ENCODE measurements around the gene EFHC1. TPM values are rescaled to one million over a fixed set of nuclear protein-coding genes. Genes with fewer than 3 reads are reported as not detected.

Gene EFHC1
- total RNA-seq, 4 donors from 2014 or later: 39.4 to 96.5 (median 41.6) TPM

DNA sequence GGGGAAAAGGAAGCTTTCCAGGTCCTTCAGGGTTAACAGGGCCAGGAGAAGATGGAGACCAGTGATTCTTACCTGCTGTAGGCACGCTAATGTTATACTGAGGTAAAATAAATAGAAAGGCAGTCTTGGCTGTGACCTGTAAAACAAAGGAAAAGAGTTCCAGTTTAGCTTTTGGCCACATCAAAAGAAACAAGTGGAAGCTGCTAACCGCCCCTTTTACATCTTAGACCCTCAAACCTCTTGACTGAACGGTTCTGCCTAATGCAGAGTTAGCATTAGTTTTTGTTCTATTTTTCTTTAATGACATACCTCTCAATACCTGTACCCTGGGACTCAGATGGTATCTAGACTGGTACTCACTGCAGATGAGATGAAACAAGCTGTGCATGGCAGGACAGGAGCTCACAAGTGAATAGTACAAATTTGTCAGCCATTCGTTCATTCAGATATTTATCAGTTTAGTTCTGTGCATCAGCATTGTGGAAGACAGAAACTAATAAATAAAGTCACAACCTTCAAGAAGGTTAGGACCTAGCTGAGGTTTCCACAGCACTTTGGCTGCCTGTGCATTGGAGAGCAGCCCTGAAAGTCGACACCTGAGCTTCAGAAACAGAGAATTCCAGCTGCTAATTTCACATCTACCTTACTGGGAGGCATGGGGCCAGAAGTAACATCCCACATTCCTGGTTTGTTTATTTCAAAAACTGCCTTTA, 115.7 kb downstream of the EFHC1 start:
- Histone ChIP-seq H3K4me1 (peaks cover 7 to 29% of the 10 kb centered on the region in 2 donors), H3K27me3 (no peaks in the 10 kb centered on the region), H3K27ac (no peak overlapping the region), H3K36me3 (peaks cover 0 to 4% of the 10 kb centered on the region in 2 donors), H3K9me3 (no peaks in the 10 kb centered on the region), H3K4me3 (replicated peaks in 1 of 3) (no peak overlapping the region)
- DNase-seq: no peak
- TF ChIP-seq POLR2A (IDR thresholded peaks at IDR 0.05): no peak
- no peak for TF ChIP-seq CTCF (IDR thresholded peaks at IDR 0.05)
- WGBS, 2 donors: 87 to 89% methylated on average over 5 of the region's 5 CpGs
- intact Hi-C loops (cut with DNase I): no loop called here

- DNase-seq: no peak
- intact Hi-C loops (cut with DNase I): no loop called here
- no peaks in the 10 kb centered on the region for H3K9me3 ChIP-seq
- no peak overlapping the region for H3K4me3 ChIP-seq (replicated peaks in 1 of 3)
- H3K36me3 ChIP-seq: peaks cover 0 to 4% of the 10 kb centered on the region in 2 donors
- H3K27ac ChIP-seq: no peak overlapping the region
- peaks cover 4 to 25% of the 10 kb centered on the region in 2 donors for H3K4me1 ChIP-seq
- WGBS, 2 donors: 89 to 98% methylated on average over 6 of the region's 6 CpGs
- no peak for TF ChIP-seq POLR2A (IDR thresholded peaks at IDR 0.05)
- no peak for TF ChIP-seq CTCF (IDR thresholded peaks at IDR 0.05)
- no peaks in the 10 kb centered on the region for H3K27me3 ChIP-seq
Observed at GRCh38 chr6:52536424-52536916, 116.3 kb downstream of the EFHC1 start.

DNA sequence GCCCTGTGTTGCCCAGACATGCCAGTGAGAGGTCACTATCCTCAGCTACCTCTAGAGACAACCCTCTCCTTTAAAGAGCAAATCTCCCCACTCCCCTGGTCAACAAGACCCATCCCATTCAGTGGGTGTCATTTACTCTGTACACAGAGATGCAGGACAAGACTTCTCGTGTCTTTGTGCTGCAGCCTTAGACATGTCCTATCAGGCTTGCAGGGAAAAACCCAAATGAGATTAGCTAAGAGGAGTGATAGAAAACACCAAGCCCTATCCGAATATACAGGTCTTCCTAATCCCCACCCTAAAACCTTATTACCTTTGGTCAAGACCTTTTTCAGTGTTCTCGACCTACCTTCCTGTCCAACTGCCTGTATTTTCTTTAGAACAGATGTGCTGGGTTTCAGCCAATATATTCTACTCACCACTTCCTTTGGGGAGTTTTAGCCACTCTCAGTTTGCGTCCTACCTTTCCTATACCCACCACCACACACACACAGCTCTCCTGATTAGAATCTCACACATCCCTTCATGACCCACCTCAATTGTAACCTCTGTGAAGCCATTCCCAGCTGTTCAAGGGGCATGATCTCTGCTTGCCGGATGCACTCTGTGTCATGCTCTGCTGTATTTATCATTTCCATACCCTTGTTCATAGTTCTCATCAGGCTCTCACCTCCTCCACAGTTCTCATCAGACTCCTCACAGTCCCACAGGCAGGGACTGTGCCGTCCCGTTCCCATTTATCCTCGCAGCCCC, 117.0 kb downstream of the EFHC1 start:
- H3K9me3 ChIP-seq: no peaks in the 10 kb centered on the region
- intact Hi-C loops (cut with DNase I): no loop called here
- no peaks in the 10 kb centered on the region for H3K27me3 ChIP-seq
- WGBS, 2 donors: 78 to 82% methylated on average over 8 of the region's 8 CpGs
- peaks cover 0 to 20% of the 10 kb centered on the region in 2 donors for H3K4me1 ChIP-seq
- H3K4me3 ChIP-seq (replicated peaks in 1 of 3): no peak overlapping the region
- no peak for TF ChIP-seq POLR2A (IDR thresholded peaks at IDR 0.05)
- no peak for TF ChIP-seq CTCF (IDR thresholded peaks at IDR 0.05)
- no peak for DNase-seq
- H3K27ac ChIP-seq: no peak overlapping the region
- peaks cover 0 to 4% of the 10 kb centered on the region in 2 donors for H3K36me3 ChIP-seq

DNA sequence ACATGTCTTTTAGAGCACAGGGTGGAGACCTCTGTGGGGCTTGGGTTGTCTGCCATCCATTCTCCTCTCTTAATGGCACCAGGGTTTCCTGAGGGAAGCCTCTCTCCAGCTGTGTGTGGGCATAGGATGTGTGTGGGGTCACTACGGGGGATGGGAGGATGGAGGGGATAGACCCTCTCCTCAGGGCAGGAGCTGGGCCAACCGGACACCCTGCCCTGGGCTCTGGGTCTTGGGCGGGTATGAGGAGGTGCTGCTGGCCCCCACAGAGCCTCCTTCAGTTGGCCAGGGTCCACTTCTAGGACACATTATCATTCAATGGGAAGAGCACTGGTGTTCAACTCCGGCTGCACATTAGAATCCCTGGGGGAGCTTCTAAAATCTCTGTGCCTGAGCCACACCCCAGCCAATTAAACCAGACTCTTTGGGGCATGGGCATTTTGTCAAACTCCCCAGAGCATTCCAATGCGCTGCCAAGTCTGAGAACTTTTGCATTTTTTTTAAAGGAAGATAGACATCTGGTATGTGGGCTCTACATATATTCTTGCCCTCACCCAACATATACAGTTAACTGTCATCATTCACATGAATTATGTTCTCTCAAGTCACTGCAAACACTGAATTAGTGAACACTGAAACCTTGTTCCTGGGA, 118.2 kb downstream of the EFHC1 start:
- WGBS, 2 donors: 83 to 95% methylated on average over 3 to 5 of the region's 5 CpGs
- no peaks in the 10 kb centered on the region for H3K9me3 ChIP-seq
- no peak overlapping the region for H3K4me3 ChIP-seq (replicated peaks in 1 of 3)
- peaks cover 0 to 20% of the 10 kb centered on the region in 2 donors for H3K4me1 ChIP-seq
- no peak for TF ChIP-seq CTCF (IDR thresholded peaks at IDR 0.05)
- TF ChIP-seq POLR2A (IDR thresholded peaks at IDR 0.05): no peak
- intact Hi-C loops (cut with DNase I): no loop called here
- peaks cover 0 to 4% of the 10 kb centered on the region in 2 donors for H3K36me3 ChIP-seq
- DNase-seq: no peak
- no peaks in the 10 kb centered on the region for H3K27me3 ChIP-seq
- no peak overlapping the region for H3K27ac ChIP-seq

Data from thyroid gland (tissue), 4 donors.